LHCN-M2 (cell line): ENCODE measurements around the gene SFPQ. TPM values are rescaled to one million over a fixed set of nuclear protein-coding genes. Genes with fewer than 3 reads are reported as not detected.
"Not testable (repeated sequence)": the region's sequence is repeated elsewhere in the genome, so short reads cannot be mapped to it uniquely, and the experiment has no call there.

ENCODE experiments used
- DNase-seq: peaks from one replicate; pipeline ENCODE4 v3.0.0-alpha.2; 2012; ENCODE audit warnings: low read depth
- total RNA-seq: library from RNA; depleted of rRNA; stranded (reverse); fragments of >200 nt; gene quantifications from 2 replicates; pipeline ENCODE4 v1.2.3, GENCODE V29; 2014; rRNA removed

SFPQ gene
- total RNA-seq, 1 experiment from 2014 or later: 202 TPM

- not testable (repeated sequence) for DNase-seq
These were observed 50.2 kb downstream of the SFPQ start for GRCh38 chr1:35142728-35143127.

DNA sequence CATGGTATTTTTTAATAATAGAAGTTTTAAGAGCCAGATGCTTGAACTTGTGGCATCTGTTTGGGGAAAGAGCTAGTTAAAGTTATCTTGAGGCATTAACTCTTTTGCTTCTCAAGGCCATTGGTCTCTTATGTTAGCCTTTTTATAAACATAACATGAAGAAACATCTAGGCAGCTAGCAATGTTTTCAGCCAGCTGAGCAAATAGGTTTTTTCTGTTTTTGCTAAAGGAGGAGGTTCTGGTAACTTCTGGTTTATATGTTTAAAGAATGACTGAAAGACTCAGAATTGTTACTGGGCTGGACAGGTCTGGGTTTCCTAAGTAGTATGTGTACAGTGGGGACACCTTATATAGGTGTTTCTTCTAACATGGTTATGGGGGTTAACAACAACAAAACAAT is 50.7 kb downstream of the SFPQ start:
- not testable (repeated sequence) for DNase-seq

- not testable (repeated sequence) for DNase-seq
These were observed 55.4 kb downstream of the SFPQ start for GRCh38 chr1:35137590-35137989.

- DNase-seq: no peak
These were observed 56.2 kb downstream of the SFPQ start for GRCh38 chr1:35136780-35137179.

Other genes with a start within 250 kb of the SFPQ start
- 42.6 and 42.7 TPM in 2 replicates for gene TMEM35B, start 207.8 kb downstream of the SFPQ start, total RNA-seq
- gene ZMYM6, start 161.2 kb downstream of the SFPQ start, total RNA-seq: 7.8 and 10.6 TPM in 2 replicates
- gene ZMYM1, start 113.8 kb downstream of the SFPQ start, total RNA-seq: 16.3 and 23.4 TPM in 2 replicates
- gene ZMYM4, start 75.6 kb upstream of the SFPQ start, total RNA-seq: 41.7 and 43.7 TPM in 2 replicates